Lower lobe of right lung (tissue), 2 donors: ENCODE measurements around the gene RUFY1. TPM values are rescaled to one million over a fixed set of nuclear protein-coding genes. Genes with fewer than 3 reads are reported as not detected.

Experiments
- ATAC-seq, 2 donors: fragments of 200-7000 bp; cut with Tn5 transposase; one replicate each; pipeline ENCODE4 v1.9.1; 2020 to 2022; ENCODE audit warnings: mild to moderate bottlenecking in 2 of 2, moderate library complexity in 2 of 2
- DNase-seq: peaks from one replicate; pipeline ENCODE4 v3.0.0-alpha.2; 2020
- H3K27ac ChIP-seq: fragments of 200-600 bp; one replicate; pipeline ENCODE4 v1.8.0; 2022
- H3K27me3 ChIP-seq: fragments of 200-600 bp; one replicate; pipeline ENCODE4 v1.8.0; 2022; ENCODE audit warnings: low read depth
- H3K36me3 ChIP-seq: fragments of 200-600 bp; one replicate; pipeline ENCODE4 v1.8.0; 2022; ENCODE audit warnings: mild to moderate bottlenecking
- H3K4me1 ChIP-seq: fragments of 200-600 bp; one replicate; pipeline ENCODE4 v1.8.0; 2022
- H3K4me3 ChIP-seq: fragments of 200-600 bp; one replicate; pipeline ENCODE4 v1.8.0; 2022; ENCODE audit warnings: mild to moderate bottlenecking
- H3K9me3 ChIP-seq: fragments of 200-600 bp; one replicate; pipeline ENCODE4 v1.8.0; 2022
- CTCF ChIP-seq: fragments of 200-600 bp; IDR thresholded peaks from one replicate; pipeline ENCODE4 v1.8.0; 2022; ENCODE audit warnings: antibody characterized with exemption, mild to moderate bottlenecking
- intact Hi-C: fragments of 100-400 bp; cut with DNase I; formaldehyde crosslinking; loops from one replicate; pipeline ENCODE4 v1.11.0; 2022
- total RNA-seq: library from RNA; stranded (reverse); fragmentation: NEBNext Ultra II Directional; extraction: Animal tissue kit (Norgen Biotek cat#: 25700); gene quantifications from one replicate; pipeline ENCODE4 v1.2.1, GENCODE V29; 2021
- donor health status: DM: no; HTN: yes; CAD: no; lungs with severe emphysema.

The RUFY1 gene
- total RNA-seq, 1 donor from 2014 or later, result 58.8 TPM

GRCh38 chr5:179605026-179605833 is 54.9 kb downstream of the RUFY1 start:
- Histone ChIP-seq H3K4me1 (peaks cover 6% of the 10 kb centered on the region), H3K27ac (no peak overlapping the region), H3K27me3 (no peaks in the 10 kb centered on the region), H3K4me3 (no peak overlapping the region), H3K36me3 (peaks cover 100% of the 10 kb centered on the region), H3K9me3 (no peaks in the 10 kb centered on the region)
- intact Hi-C loops, result no loop called here
- DNase-seq (no peak), ATAC-seq (peak in 1 of 2 donors; percentile 18)
- no peak for TF ChIP-seq CTCF

GRCh38 chr5:179606071-179606909 is 55.9 kb downstream of the RUFY1 start:
- intact Hi-C loops, result no loop called here
- Histone ChIP-seq H3K27me3 (no peaks in the 10 kb centered on the region), H3K9me3 (no peaks in the 10 kb centered on the region), H3K4me1 (peaks cover 6% of the 10 kb centered on the region), H3K27ac (no peak overlapping the region), H3K36me3 (peaks cover 100% of the 10 kb centered on the region), H3K4me3 (no peak overlapping the region)
- DNase-seq (no peak), ATAC-seq (no peak)
- no peak for TF ChIP-seq CTCF

GRCh38 chr5:179606910-179607159 is 56.5 kb downstream of the RUFY1 start:
- ATAC-seq (no peak), DNase-seq (no peak)
- Histone ChIP-seq H3K27me3 (no peaks in the 10 kb centered on the region), H3K27ac (no peak overlapping the region), H3K4me3 (no peak overlapping the region), H3K9me3 (no peaks in the 10 kb centered on the region), H3K4me1 (peaks cover 6% of the 10 kb centered on the region), H3K36me3 (peaks cover 100% of the 10 kb centered on the region)
- no peak for TF ChIP-seq CTCF
- intact Hi-C loops, result no loop called here

- Histone ChIP-seq H3K9me3 (no peaks in the 10 kb centered on the region), H3K36me3 (peaks cover 98% of the 10 kb centered on the region), H3K4me3 (no peak overlapping the region), H3K27ac (no peak overlapping the region), H3K4me1 (peaks cover 6% of the 10 kb centered on the region), H3K27me3 (no peaks in the 10 kb centered on the region)
- intact Hi-C loops, result no loop called here
- DNase-seq (no peak), ATAC-seq (no peak)
- no peak for TF ChIP-seq CTCF
Measured at GRCh38 chr5:179607160-179607931, 57.0 kb downstream of the RUFY1 start.

- H3K27ac ChIP-seq, result no peak overlapping the region
- ATAC-seq, result peak in 1 of 2 donors; percentile 25
- peaks cover 6% of the 10 kb centered on the region for H3K4me1 ChIP-seq
- H3K36me3 ChIP-seq, result peaks cover 98% of the 10 kb centered on the region
- no peaks in the 10 kb centered on the region for H3K9me3 ChIP-seq
- H3K4me3 ChIP-seq, result no peak overlapping the region
- no peaks in the 10 kb centered on the region for H3K27me3 ChIP-seq
- intact Hi-C loops, result no loop called here
- DNase-seq, result no peak
- no peak for TF ChIP-seq CTCF
Measured at GRCh38 chr5:179608131-179608581, 57.8 kb downstream of the RUFY1 start.
